K562 (cell line): Measurements from ENCODE around the gene LY6G6C. TPM values are rescaled to one million over a fixed set of nuclear protein-coding genes. Genes with fewer than 3 reads are reported as not detected.

ENCODE experiments used
- ETV1 ChIP-seq: fragments of 450-650 bp; conservative IDR thresholded peaks from 2 replicates; pipeline ENCODE4 v1.6.1; 2016; ENCODE audit warnings: missing genetic modification characterization, control low read depth, low read depth, missing compliant biosample characterization
- LEF1 ChIP-seq: fragments of 450-650 bp; IDR thresholded peaks from 2 replicates; pipeline ENCODE4 v1.6.1; 2016; ENCODE audit warnings: mild to moderate bottlenecking
- MTA1 ChIP-seq: fragments of 450-650 bp; IDR thresholded peaks from 2 replicates; pipeline ENCODE4 v1.6.1; 2017; ENCODE audit warnings: borderline replicate concordance
- MTF1 ChIP-seq: fragments of 250-450 bp; sonication (Bioruptor Pico); IDR thresholded peaks from 2 replicates; pipeline ENCODE4 v1.9.0; 2021; ENCODE audit warnings: moderate library complexity, mild to moderate bottlenecking, inconsistent platforms, borderline replicate concordance
- TAF15 ChIP-seq: fragments of 200-400 bp; formaldehyde crosslinking; IDR thresholded peaks from 2 replicates; pipeline ENCODE4 v1.6.1; 2017; ENCODE audit warnings: mild to moderate bottlenecking, low read depth, low read length, moderate library complexity
- ZBTB17 ChIP-seq: fragments of 450-650 bp; formaldehyde crosslinking; IDR thresholded peaks from 2 replicates; pipeline ENCODE4 v1.4.0; 2020; ENCODE audit warnings: mild to moderate bottlenecking
- ZC3H4 ChIP-seq: sonication (generic); formaldehyde crosslinking; IDR thresholded peaks from 2 replicates; pipeline ENCODE4 v1.9.0; 2021; ENCODE audit warnings: missing genetic modification reagents, borderline replicate concordance
- polyA plus RNA-seq, 8 experiments: library from polyadenylated mRNA; depleted of rRNA in 4 of 8; stranded (reverse) in 5 of 8; unstranded in 3 of 8; fragments of >200 nt; fragmentation: Nextera tagmentation in 2 of 8; fragmentation: Illumina TruSeq in 1 of 8; extraction: Ambion mirVana in 2 of 8; extraction: Trizol in 1 of 8; gene quantifications; 2 replicates each; pipeline versions ENCODE4 v1.2.1 to v1.2.3, GENCODE V29; 2011 to 2014; ENCODE audit warnings: inconsistent platforms in 1 of 8, missing spikeins in 1 of 8
- total RNA-seq, 7 experiments: library from RNA; depleted of rRNA in 6 of 7; stranded (reverse); fragments of >200 nt in 6 of 7; fragmentation: Illumina TruSeq in 2 of 7; extraction: Trizol in 2 of 7; gene quantifications; 2 replicates each; pipeline versions ENCODE4 v1.2.1 to v1.2.3, GENCODE V29; 2011 to 2021; ENCODE audit warnings: low replicate concordance in 1 of 7
- TF ChIP-seq, protein P1 (sequence below), 2 experiments: fragments of 450-650 bp in 1 of 2; sonication (generic) in 1 of 2; formaldehyde crosslinking in 1 of 2; IDR thresholded peaks; 2 replicates each; pipeline versions ENCODE4 v1.7.1 to v1.9.0; 2016 to 2022; ENCODE audit warnings: inconsistent platforms in 1 of 2, mild to moderate bottlenecking in 1 of 2, missing genetic modification reagents in 1 of 2
- TF ChIP-seq, protein P2 (sequence below): sonication (generic); formaldehyde crosslinking; IDR thresholded peaks from 2 replicates; pipeline ENCODE4 v1.8.0; 2022; ENCODE audit warnings: mild to moderate bottlenecking, missing genetic modification reagents
- TF ChIP-seq, protein P3 (sequence below): fragments of 450-650 bp; formaldehyde crosslinking; IDR thresholded peaks from 2 replicates; pipeline ENCODE4 v1.4.0; 2022; ENCODE audit warnings: mild to moderate bottlenecking, moderate library complexity

LY6G6C gene
- total and polyA plus RNA-seq, 9 of the 15 experiments (the other 6 are each of a cell fraction or from before 2014, with no cell fraction given), result 0.06 to 0.20 TPM; not detected in 7

DNA sequence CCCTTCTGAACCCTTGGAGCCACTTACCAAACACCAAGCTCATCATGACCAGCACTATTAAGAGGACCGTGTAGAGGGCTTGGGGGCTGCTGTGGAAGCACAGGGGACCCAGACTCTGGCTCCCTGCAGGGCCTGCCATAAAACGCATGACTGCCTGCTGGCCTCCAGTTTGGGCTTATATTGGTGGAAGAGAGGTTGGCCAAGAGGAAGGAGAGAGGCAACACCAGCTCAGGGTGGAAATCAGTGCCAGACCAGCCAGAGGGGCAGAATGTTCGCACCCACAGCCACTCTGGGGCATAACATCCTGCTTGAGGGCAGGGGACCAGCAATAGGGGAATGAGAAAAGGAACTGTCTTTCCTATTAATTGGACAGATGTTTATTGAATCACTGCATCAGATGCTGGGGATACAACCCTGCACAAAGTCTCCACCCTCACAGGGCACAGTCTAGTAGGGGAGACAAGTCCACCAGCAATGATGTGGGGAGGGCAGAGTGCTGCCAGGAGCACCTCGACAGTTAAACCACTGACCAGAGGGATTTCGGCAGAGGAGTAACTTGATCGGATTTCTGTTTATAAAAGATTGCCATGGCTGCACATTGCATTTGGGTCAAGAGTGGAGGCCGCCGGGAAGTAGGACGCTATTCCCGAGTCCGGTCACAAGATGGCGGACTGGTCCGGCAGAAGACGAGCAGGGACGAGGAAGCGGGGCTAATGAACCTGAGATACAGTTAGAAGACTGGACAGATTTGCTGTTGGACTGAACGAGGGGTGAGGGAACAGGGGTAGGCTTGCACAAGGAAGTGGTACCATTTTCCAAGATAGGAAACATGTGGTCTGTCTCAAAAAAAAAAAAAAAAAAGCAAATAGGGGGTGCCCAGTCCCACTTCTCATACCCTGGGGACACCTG, 41.1 kb downstream of the LY6G6C start, which contains the start of gene LY6G5C (continued):
- TF ChIP-seq, protein P1, sequence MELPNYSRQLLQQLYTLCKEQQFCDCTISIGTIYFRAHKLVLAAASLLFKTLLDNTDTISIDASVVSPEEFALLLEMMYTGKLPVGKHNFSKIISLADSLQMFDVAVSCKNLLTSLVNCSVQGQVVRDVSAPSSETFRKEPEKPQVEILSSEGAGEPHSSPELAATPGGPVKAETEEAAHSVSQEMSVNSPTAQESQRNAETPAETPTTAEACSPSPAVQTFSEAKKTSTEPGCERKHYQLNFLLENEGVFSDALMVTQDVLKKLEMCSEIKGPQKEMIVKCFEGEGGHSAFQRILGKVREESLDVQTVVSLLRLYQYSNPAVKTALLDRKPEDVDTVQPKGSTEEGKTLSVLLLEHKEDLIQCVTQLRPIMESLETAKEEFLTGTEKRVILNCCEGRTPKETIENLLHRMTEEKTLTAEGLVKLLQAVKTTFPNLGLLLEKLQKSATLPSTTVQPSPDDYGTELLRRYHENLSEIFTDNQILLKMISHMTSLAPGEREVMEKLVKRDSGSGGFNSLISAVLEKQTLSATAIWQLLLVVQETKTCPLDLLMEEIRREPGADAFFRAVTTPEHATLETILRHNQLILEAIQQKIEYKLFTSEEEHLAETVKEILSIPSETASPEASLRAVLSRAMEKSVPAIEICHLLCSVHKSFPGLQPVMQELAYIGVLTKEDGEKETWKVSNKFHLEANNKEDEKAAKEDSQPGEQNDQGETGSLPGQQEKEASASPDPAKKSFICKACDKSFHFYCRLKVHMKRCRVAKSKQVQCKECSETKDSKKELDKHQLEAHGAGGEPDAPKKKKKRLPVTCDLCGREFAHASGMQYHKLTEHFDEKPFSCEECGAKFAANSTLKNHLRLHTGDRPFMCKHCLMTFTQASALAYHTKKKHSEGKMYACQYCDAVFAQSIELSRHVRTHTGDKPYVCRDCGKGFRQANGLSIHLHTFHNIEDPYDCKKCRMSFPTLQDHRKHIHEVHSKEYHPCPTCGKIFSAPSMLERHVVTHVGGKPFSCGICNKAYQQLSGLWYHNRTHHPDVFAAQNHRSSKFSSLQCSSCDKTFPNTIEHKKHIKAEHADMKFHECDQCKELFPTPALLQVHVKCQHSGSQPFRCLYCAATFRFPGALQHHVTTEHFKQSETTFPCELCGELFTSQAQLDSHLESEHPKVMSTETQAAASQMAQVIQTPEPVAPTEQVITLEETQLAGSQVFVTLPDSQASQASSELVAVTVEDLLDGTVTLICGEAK (IDR thresholded peaks at IDR 0.05), result no peak
- TF ChIP-seq, protein P1 (CRISPR knock-in tag; IDR thresholded peaks at IDR 0.05), result no peak
- TF ChIP-seq ETV1 (tag) (peak; percentile 41; the same call in 1 of the 2 replicates), LEF1 (no peak), ZC3H4 (CRISPR knock-in tag) (no peak), ZBTB17 (no peak), MTA1 (no peak), MTF1 (CRISPR knock-in tag) (no peak), TAF15 (no peak)
- TF ChIP-seq, protein P2, sequence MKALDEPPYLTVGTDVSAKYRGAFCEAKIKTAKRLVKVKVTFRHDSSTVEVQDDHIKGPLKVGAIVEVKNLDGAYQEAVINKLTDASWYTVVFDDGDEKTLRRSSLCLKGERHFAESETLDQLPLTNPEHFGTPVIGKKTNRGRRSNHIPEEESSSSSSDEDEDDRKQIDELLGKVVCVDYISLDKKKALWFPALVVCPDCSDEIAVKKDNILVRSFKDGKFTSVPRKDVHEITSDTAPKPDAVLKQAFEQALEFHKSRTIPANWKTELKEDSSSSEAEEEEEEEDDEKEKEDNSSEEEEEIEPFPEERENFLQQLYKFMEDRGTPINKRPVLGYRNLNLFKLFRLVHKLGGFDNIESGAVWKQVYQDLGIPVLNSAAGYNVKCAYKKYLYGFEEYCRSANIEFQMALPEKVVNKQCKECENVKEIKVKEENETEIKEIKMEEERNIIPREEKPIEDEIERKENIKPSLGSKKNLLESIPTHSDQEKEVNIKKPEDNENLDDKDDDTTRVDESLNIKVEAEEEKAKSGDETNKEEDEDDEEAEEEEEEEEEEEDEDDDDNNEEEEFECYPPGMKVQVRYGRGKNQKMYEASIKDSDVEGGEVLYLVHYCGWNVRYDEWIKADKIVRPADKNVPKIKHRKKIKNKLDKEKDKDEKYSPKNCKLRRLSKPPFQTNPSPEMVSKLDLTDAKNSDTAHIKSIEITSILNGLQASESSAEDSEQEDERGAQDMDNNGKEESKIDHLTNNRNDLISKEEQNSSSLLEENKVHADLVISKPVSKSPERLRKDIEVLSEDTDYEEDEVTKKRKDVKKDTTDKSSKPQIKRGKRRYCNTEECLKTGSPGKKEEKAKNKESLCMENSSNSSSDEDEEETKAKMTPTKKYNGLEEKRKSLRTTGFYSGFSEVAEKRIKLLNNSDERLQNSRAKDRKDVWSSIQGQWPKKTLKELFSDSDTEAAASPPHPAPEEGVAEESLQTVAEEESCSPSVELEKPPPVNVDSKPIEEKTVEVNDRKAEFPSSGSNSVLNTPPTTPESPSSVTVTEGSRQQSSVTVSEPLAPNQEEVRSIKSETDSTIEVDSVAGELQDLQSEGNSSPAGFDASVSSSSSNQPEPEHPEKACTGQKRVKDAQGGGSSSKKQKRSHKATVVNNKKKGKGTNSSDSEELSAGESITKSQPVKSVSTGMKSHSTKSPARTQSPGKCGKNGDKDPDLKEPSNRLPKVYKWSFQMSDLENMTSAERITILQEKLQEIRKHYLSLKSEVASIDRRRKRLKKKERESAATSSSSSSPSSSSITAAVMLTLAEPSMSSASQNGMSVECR (CRISPR knock-in tag), result peak; percentile 50; the same call in 1 of the 2 replicates
- TF ChIP-seq, protein P3, sequence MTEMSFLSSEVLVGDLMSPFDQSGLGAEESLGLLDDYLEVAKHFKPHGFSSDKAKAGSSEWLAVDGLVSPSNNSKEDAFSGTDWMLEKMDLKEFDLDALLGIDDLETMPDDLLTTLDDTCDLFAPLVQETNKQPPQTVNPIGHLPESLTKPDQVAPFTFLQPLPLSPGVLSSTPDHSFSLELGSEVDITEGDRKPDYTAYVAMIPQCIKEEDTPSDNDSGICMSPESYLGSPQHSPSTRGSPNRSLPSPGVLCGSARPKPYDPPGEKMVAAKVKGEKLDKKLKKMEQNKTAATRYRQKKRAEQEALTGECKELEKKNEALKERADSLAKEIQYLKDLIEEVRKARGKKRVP, result peak; percentile 11; the same call in 1 of the 2 replicates
